A673 (cell line): ENCODE measurements around the gene RNF125.

Source experiments
- CTCF ChIP-seq: fragments of 300-800, 200-600 bp; sonication (generic); conservative IDR thresholded peaks from 2 replicates; pipeline ENCODE4 v1.5.1; 2017; ENCODE audit warnings: low read depth, mild to moderate bottlenecking, antibody characterized with exemption, low read length, moderate library complexity, mixed read lengths
- EZH2 ChIP-seq: fragments of 200-600 bp; sonication (generic); IDR thresholded peaks from 2 replicates; pipeline ENCODE4 v1.6.1; 2017; ENCODE audit warnings: borderline replicate concordance, low read depth, mild to moderate bottlenecking, mixed read lengths, antibody characterized with exemption, low read length; ENCODE audit not compliant: poor library complexity, severe bottlenecking

- no peak for TF ChIP-seq CTCF
- TF ChIP-seq EZH2, result no peak
These were observed 55.6 kb downstream of the RNF125 start for GRCh38 chr18:32074206-32074605.
